Stomach (tissue), 4 donors: ENCODE results near the gene TIMM17B.

Source experiments
- CTCF ChIP-seq, 7 experiments: fragments of 450-650 bp in 4 of 7; fragments of 200-600 bp in 3 of 7; sonication (generic) in 3 of 7; IDR thresholded peaks; one replicate each; pipeline ENCODE4 v1.5.1; 2016 to 2019; ENCODE audit warnings: antibody characterized with exemption in 7 of 7, control low read depth in 2 of 7, mild to moderate bottlenecking in 1 of 7
- EP300 ChIP-seq: sonication (generic); formaldehyde crosslinking; IDR thresholded peaks from one replicate; pipeline ENCODE4 v1.6.1; 2017; ENCODE audit warnings: antibody characterized with exemption
- POLR2A ChIP-seq, 4 donors: fragments of 450-650 bp; IDR thresholded peaks; one replicate each; pipeline ENCODE4 v1.6.1; 2016; ENCODE audit warnings: antibody characterized with exemption in 4 of 4, control low read depth in 2 of 4, mild to moderate bottlenecking in 1 of 4, moderate library complexity in 1 of 4
- POLR2AphosphoS5 ChIP-seq, 3 donors: sonication (generic); formaldehyde crosslinking; IDR thresholded peaks; one replicate each; pipeline ENCODE4 v1.6.1; 2016; ENCODE audit warnings: antibody characterized with exemption in 3 of 3

GRCh38 chrX:48936429-48937053, 39.0 kb upstream of the TIMM17B start:
- TF ChIP-seq CTCF (IDR thresholded peaks at IDR 0.05) = no peak
- TF ChIP-seq POLR2AphosphoS5 (IDR thresholded peaks at IDR 0.05) = no peak
- no peak for TF ChIP-seq POLR2A (IDR thresholded peaks at IDR 0.05)
- TF ChIP-seq EP300 = no peak
